SK-N-SH (cell line): Measurements from ENCODE around the gene C1QL3. TPM values are rescaled to one million over a fixed set of nuclear protein-coding genes. Genes with fewer than 3 reads are reported as not detected.

Experiments
- CTCF ChIA-PET: fragments of 300-600, 350-600 bp; formaldehyde crosslinking; extraction: SDS; loops from one replicate; lab custom pipeline; 2021; lab: Yijun Ruan, JAX
- POLR2A ChIA-PET: fragments of 350-600 bp; sonication (Branson Sonifier 250); formaldehyde crosslinking; extraction: SDS; loops from one replicate; lab custom pipeline; 2020; ENCODE audit warnings: antibody characterized with exemption, inconsistent platforms; lab: Yijun Ruan, JAX
- DNase-seq: peaks from one replicate; pipeline ENCODE4 v3.0.0; 2012
- H2AFZ ChIP-seq: fragments of 200-600 bp; sonication (generic); 2 replicates; pipeline ENCODE4 v1.8.1; 2016; ENCODE audit warnings: antibody characterized with exemption, mild to moderate bottlenecking, low read depth
- H3F3A ChIP-seq: fragments of 200-600 bp; sonication (generic); replicated peaks from 2 replicates; pipeline ENCODE3; 2016; ENCODE audit warnings: antibody characterized with exemption, mild to moderate bottlenecking; ENCODE audit not compliant: insufficient read depth
- H3K27ac ChIP-seq, 2 experiments: fragments of 200-500 bp in 1 of 2; fragments of 200-600 bp in 1 of 2; sonication (Bioruptor generic) in 1 of 2; sonication (generic), shearing (Covaris generic) in 1 of 2; 2 replicates each; pipeline versions ENCODE4 v1.5.1 to v1.6.1; 2014 to 2016; ENCODE audit warnings: low read depth in 2 of 2, inconsistent platforms in 1 of 2, low read length in 1 of 2, mild to moderate bottlenecking in 1 of 2, mixed read lengths in 1 of 2
- H3K27me3 ChIP-seq: fragments of 200-600 bp; sonication (generic), shearing (Covaris generic); 2 replicates; pipeline ENCODE4 v1.6.1; 2016; ENCODE audit warnings: mixed run types; ENCODE audit not compliant: insufficient read depth
- H3K36me3 ChIP-seq, 2 experiments: fragments of 200-500 bp in 1 of 2; fragments of 200-600 bp in 1 of 2; sonication (Bioruptor generic) in 1 of 2; sonication (generic) in 1 of 2; replicated peaks in 1 of 2; 2 replicates each; pipeline versions ENCODE3 to v1.5.1; 2014 to 2016; ENCODE audit warnings: low read length in 1 of 2, mild to moderate bottlenecking in 1 of 2; ENCODE audit not compliant: insufficient read depth in 2 of 2, control insufficient read depth in 1 of 2
- H3K4me1 ChIP-seq, 2 experiments: fragments of 200-500 bp in 1 of 2; fragments of 200-600 bp in 1 of 2; sonication (Bioruptor generic) in 1 of 2; sonication (generic), shearing (Covaris generic) in 1 of 2; 2 replicates each; pipeline versions ENCODE4 v1.5.1 to v1.6.1; 2014 to 2016; ENCODE audit warnings: low read depth in 1 of 2, low read length in 1 of 2, mixed run types in 1 of 2; ENCODE audit not compliant: insufficient read depth in 2 of 2, control insufficient read depth in 1 of 2
- H3K4me2 ChIP-seq: fragments of 200-600 bp; sonication (generic), shearing (Covaris generic); 2 replicates; pipeline ENCODE4 v1.6.1; 2017; ENCODE audit warnings: mixed run types
- H3K4me3 ChIP-seq, 2 experiments: fragments of 200-500 bp in 1 of 2; fragments of 200-600 bp in 1 of 2; sonication (Bioruptor generic) in 1 of 2; sonication (generic), shearing (Covaris generic) in 1 of 2; 2 replicates each; pipeline versions ENCODE4 v1.5.1 to v1.8.1; 2014 to 2016; ENCODE audit warnings: low read depth in 2 of 2, inconsistent platforms in 1 of 2, low read length in 1 of 2, mild to moderate bottlenecking in 1 of 2, mixed read lengths in 1 of 2, moderate library complexity in 1 of 2
- H3K79me2 ChIP-seq: fragments of 200-600 bp; sonication (generic); 2 replicates; pipeline ENCODE4 v1.8.1; 2017; ENCODE audit warnings: mild to moderate bottlenecking; ENCODE audit not compliant: insufficient read depth
- H3K9ac ChIP-seq: fragments of 200-600 bp; sonication (generic); 2 replicates; pipeline ENCODE4 v1.6.1; 2017; ENCODE audit warnings: mixed run types
- H3K9me2 ChIP-seq: fragments of 200-600 bp; sonication (generic); 2 replicates; pipeline ENCODE4 v1.6.1; 2017; ENCODE audit warnings: mixed run types
- H3K9me3 ChIP-seq: fragments of 200-600 bp; sonication (generic); 2 replicates; pipeline ENCODE4 v1.6.1; 2017; ENCODE audit warnings: mixed run types, mild to moderate bottlenecking, moderate library complexity
- H4K20me1 ChIP-seq: fragments of 200-600 bp; sonication (generic); 2 replicates; pipeline ENCODE4 v1.6.1; 2017; ENCODE audit warnings: mild to moderate bottlenecking, mixed run types; ENCODE audit not compliant: insufficient read depth
- CHD2 ChIP-seq: fragments of 150-350 bp; IDR thresholded peaks from 2 replicates; pipeline ENCODE4 v1.6.1; 2018; ENCODE audit warnings: low read length; ENCODE audit not compliant: partially characterized antibody
- ELF1 ChIP-seq: IDR thresholded peaks from 2 replicates; pipeline ENCODE4 v1.4.0; 2012
- EP300 ChIP-seq, 2 experiments: IDR thresholded peaks; 2 replicates each; pipeline versions ENCODE4 v1.4.0 to v1.6.1; 2012; ENCODE audit warnings: borderline replicate concordance in 1 of 2, low read depth in 1 of 2, low read length in 1 of 2
- FOXJ3 ChIP-seq: sonication (generic); formaldehyde crosslinking; IDR thresholded peaks from 2 replicates; pipeline ENCODE4 v1.5.1; 2020; ENCODE audit warnings: mild to moderate bottlenecking, missing genetic modification reagents
- NFIC ChIP-seq: IDR thresholded peaks from 2 replicates; pipeline ENCODE4 v1.4.0; 2012; ENCODE audit warnings: borderline replicate concordance
- NRF1 ChIP-seq: IDR thresholded peaks from 2 replicates; pipeline ENCODE4 v1.6.1; 2012; ENCODE audit warnings: low read depth, mild to moderate bottlenecking, low read length
- RAD21 ChIP-seq: IDR thresholded peaks from 2 replicates; pipeline ENCODE4 v1.6.1; 2012; ENCODE audit warnings: mild to moderate bottlenecking, low read length
- RCOR1 ChIP-seq: fragments of 150-350 bp; IDR thresholded peaks from 2 replicates; pipeline ENCODE4 v1.6.1; 2017; ENCODE audit warnings: antibody characterized with exemption, low read length
- RXRA ChIP-seq: IDR thresholded peaks from 2 replicates; pipeline ENCODE4 v1.4.0; 2012; ENCODE audit warnings: low read depth, mild to moderate bottlenecking, borderline replicate concordance
- SIN3A ChIP-seq: IDR thresholded peaks from 2 replicates; pipeline ENCODE4 v1.6.1; 2012; ENCODE audit warnings: low read depth, mild to moderate bottlenecking, low read length, moderate library complexity, borderline replicate concordance
- SMC3 ChIP-seq: IDR thresholded peaks from 2 replicates; pipeline ENCODE4 v1.6.1; 2012; ENCODE audit warnings: low read depth, low read length, improper control_type of control experiment
- WGBS: methylation state at CpG from one replicate; pipeline ENCODE4 v1.1.6; 2017; ENCODE audit warnings: low lambda C conversion rate; 5-methylcytosine and 5-hydroxymethylcytosine counted together
- polyA plus RNA-seq, 3 experiments: library from polyadenylated mRNA; depleted of rRNA; stranded (reverse); fragments of >200 nt; gene quantifications; 2 replicates each; pipeline ENCODE4 v1.2.3, GENCODE V29; 2012
- TF ChIP-seq, protein P1 (sequence below): IDR thresholded peaks from 2 replicates; pipeline ENCODE4 v1.4.0; 2012; ENCODE audit warnings: low read depth
- TF ChIP-seq, protein P2 (sequence below): IDR thresholded peaks from 2 replicates; pipeline ENCODE4 v1.4.0; 2012; ENCODE audit warnings: low read depth, borderline replicate concordance

C1QL3 gene
- polyA plus RNA-seq, 1 of the 3 experiments (the other 2 are of a cell fraction): not detected

DNA sequence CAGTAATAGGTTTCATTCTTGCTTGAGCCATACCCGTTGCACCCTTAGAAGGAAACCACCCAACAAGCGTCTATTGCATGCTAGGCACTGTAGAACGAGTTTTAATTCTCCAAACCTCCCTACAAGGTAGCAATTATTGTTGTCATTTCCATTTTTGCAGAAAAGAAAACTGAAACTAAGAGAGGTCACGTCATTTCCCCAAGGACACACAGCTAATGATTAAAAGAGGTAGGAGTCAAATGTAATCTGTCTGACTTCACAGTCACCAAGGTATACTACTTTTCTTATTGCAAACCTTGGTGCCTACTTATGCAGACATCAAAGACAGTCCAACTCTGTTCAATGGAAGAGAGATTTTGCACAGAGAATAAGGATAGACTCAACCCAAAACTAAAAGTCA, 49.1 kb upstream of the C1QL3 start:
- H3K27me3 ChIP-seq: no peaks in the 10 kb centered on the region
- H3K36me3 ChIP-seq: no peaks in the 10 kb centered on the region
- POLR2A ChIA-PET: no interaction called here
- no peak overlapping the region for H3K27ac ChIP-seq
- TF ChIP-seq ELF1: no peak
- TF ChIP-seq NRF1: no peak
- TF ChIP-seq NFIC: no peak
- TF ChIP-seq, all 33 proteins: peak for 0
- CTCF ChIA-PET: interaction anchor here (1.0 kb wide), 1 partner anchor 26 kb away, joined by 4 read pairs; no protein-coding TSS in a partner anchor
- Histone ChIP-seq H4K20me1 (no peaks in the 10 kb centered on the region), H3K4me1 (no peaks in the 10 kb centered on the region), H3K9me2 (no peaks in the 10 kb centered on the region), H3K4me3 (no peak overlapping the region), H3F3A (no peaks in the 10 kb centered on the region), H3K9ac (no peak overlapping the region), H3K79me2 (no peaks in the 10 kb centered on the region), H3K4me2 (no peak overlapping the region), H2AFZ (no peak overlapping the region), H3K9me3 (no peaks in the 10 kb centered on the region)
- 37% methylated on average over 4 of the region's 4 CpGs for WGBS
- no peak for DNase-seq

DNA sequence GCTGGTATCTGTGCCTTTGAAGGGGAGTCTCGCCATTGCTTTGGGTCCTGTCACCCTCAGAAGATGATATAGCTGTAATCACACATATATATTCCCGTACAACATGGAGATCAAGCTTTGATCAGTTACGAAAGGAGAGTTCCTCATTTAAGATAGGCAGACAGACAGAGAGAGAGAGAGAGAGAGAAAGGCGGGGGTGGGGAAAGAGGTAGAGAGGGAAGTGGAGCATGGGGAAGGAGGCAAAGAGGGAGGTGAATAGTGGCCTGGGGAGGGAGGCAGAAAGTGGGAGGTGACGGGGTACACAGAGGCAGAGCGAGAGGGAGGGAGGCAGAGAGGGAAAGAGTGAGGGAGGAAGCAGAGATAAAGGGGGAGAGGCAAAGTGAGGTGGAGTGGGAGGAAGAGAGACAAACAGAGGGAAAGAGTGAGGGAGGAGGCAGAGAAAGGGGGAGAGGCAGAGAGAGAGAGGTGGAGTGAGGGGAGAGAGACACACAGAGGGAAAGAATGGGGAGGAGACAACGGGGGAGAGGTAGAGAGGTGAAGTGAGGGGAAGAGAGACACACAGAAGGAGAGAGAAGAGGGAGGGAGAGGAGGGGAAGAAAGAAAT, 44.6 kb upstream of the C1QL3 start:
- 46% methylated on average over 7 of the region's 7 CpGs for WGBS
- Histone ChIP-seq H3K9me2 (no peaks in the 10 kb centered on the region), H3K27me3 (no peaks in the 10 kb centered on the region), H3K4me2 (peak overlapping the region; percentile 41; the same call in 1 of the 2 replicates), H3K27ac (no peak overlapping the region), H4K20me1 (no peaks in the 10 kb centered on the region), H3K79me2 (no peaks in the 10 kb centered on the region), H3F3A (no peaks in the 10 kb centered on the region), H2AFZ (no peak overlapping the region), H3K36me3 (no peaks in the 10 kb centered on the region), H3K9ac (no peak overlapping the region), H3K4me1 (no peaks in the 10 kb centered on the region), H3K4me3 (no peak overlapping the region), H3K9me3 (no peaks in the 10 kb centered on the region)
- CTCF ChIA-PET: no interaction called here
- DNase-seq: no peak
- POLR2A ChIA-PET: no interaction called here
- TF ChIP-seq NRF1 (no peak), CHD2 (no peak), FOXJ3 (CRISPR knock-in tag) (no peak), SMC3 (no peak), EP300 (IDR thresholded peaks at IDR 0.05; ENCODE audit: borderline replicate concordance in 1 of 2, low read depth in 1 of 2, low read length in 1 of 2) (no peak)

DNA sequence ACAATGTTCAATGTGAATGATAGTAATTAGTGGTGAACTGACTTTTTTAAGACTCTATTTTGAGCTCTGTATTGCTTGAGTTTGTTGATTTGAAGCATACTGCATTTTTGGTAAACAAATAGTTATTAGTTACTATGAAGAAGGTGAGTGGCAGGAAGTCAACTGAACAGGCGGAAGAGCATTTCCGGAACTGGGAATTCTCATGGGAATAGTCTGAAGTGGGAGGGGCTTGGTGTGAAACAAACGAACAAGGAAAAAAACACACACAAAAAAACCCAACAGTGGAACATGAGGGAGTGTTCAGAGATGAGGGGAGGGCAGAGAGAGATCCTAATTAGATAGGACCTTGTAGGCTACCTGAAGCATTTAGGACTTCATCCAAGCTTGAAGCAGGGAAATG, 43.9 kb upstream of the C1QL3 start:
- Histone ChIP-seq H3K27ac (no peak overlapping the region), H2AFZ (no peak overlapping the region), H3K36me3 (no peaks in the 10 kb centered on the region), H3K4me2 (no peak overlapping the region)
- CTCF ChIA-PET: no interaction called here
- DNase-seq: no peak
- TF ChIP-seq RXRA: no peak
- TF ChIP-seq, protein P1, sequence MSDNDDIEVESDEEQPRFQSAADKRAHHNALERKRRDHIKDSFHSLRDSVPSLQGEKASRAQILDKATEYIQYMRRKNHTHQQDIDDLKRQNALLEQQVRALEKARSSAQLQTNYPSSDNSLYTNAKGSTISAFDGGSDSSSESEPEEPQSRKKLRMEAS: no peak
- no peak for TF ChIP-seq RAD21
- TF ChIP-seq, protein P2, sequence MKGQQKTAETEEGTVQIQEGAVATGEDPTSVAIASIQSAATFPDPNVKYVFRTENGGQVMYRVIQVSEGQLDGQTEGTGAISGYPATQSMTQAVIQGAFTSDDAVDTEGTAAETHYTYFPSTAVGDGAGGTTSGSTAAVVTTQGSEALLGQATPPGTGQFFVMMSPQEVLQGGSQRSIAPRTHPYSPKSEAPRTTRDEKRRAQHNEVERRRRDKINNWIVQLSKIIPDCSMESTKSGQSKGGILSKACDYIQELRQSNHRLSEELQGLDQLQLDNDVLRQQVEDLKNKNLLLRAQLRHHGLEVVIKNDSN: no peak
- no peak for TF ChIP-seq SMC3
- no peak for TF ChIP-seq SIN3A
- TF ChIP-seq NFIC: no peak
- no peak for TF ChIP-seq RCOR1
- TF ChIP-seq, all 33 proteins: peak for 0
- Histone ChIP-seq H4K20me1 (no peaks in the 10 kb centered on the region), H3K9me3 (no peaks in the 10 kb centered on the region), H3K9ac (no peak overlapping the region), H3K27me3 (no peaks in the 10 kb centered on the region), H3F3A (no peaks in the 10 kb centered on the region), H3K79me2 (no peaks in the 10 kb centered on the region), H3K4me1 (no peaks in the 10 kb centered on the region), H3K9me2 (no peaks in the 10 kb centered on the region), H3K4me3 (no peak overlapping the region)
- POLR2A ChIA-PET: no interaction called here
- WGBS: 57% methylated on average over 3 of the region's 3 CpGs
